Hepatocyte (in vitro differentiated cells): ENCODE measurements around the gene SERF2.
"Not testable (repeated sequence)": the region's sequence is repeated elsewhere in the genome, so short reads cannot be mapped to it uniquely, and the experiment has no call there.

Source experiments
- CTCF ChIP-seq: fragments of 200-600 bp; sonication (generic); IDR thresholded peaks from 2 replicates; pipeline ENCODE4 v1.5.1; 2016; ENCODE audit warnings: antibody characterized with exemption, mild to moderate bottlenecking; ENCODE audit not compliant: poor library complexity
- EZH2phosphoT487 ChIP-seq: fragments of 200-600 bp; sonication (generic); IDR thresholded peaks from one replicate; pipeline ENCODE4 v1.6.1; 2018; ENCODE audit warnings: antibody characterized with exemption, mild to moderate bottlenecking, low read depth, moderate library complexity; ENCODE audit not compliant: unreplicated experiment, severe bottlenecking

- not testable (repeated sequence) for TF ChIP-seq CTCF, EZH2phosphoT487
Observed at GRCh38 chr15:43825305-43825704, 33.2 kb downstream of the SERF2 start.
